ENCODE data around the gene ING2.
"Not testable (repeated sequence)": the region's sequence is repeated elsewhere in the genome, so short reads cannot be mapped to it uniquely, and the experiment has no call there.

Gene ING2, protein sequence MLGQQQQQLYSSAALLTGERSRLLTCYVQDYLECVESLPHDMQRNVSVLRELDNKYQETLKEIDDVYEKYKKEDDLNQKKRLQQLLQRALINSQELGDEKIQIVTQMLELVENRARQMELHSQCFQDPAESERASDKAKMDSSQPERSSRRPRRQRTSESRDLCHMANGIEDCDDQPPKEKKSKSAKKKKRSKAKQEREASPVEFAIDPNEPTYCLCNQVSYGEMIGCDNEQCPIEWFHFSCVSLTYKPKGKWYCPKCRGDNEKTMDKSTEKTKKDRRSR

DNA sequence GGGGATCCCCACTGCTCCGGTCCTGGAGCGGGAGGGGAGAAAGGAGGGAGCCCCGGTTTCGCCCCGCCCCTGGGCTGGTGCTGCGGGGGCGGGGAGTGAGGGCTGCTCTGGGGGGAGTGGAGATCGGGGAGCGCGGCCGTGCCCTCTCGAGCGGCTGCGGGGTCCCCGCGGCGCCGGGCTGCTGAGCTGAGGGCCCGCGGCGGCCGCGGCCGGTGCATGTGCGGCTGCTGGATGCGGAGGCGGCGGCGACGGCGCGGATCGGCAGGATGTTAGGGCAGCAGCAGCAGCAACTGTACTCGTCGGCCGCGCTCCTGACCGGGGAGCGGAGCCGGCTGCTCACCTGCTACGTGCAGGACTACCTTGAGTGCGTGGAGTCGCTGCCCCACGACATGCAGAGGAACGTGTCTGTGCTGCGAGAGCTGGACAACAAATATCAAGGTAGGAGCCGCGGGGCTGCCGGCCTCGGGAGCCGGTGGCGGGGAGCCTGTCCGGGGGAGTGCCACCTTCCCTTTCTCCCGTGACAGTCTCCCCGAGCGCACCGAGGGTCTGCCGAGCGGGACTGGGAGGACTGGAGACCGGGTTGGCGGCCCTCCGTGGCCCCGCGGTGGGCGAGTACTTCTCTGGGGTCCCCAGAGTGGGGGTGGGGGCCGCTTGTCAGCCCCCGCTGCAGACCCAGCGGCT lies at the start of gene ING2:
TSS of gene ING2 (plus strand) at position 129 of the 681 bp plus-strand sequence. CDS start at position 267, 138 bp downstream.
- DNase-seq: no peak

DNA sequence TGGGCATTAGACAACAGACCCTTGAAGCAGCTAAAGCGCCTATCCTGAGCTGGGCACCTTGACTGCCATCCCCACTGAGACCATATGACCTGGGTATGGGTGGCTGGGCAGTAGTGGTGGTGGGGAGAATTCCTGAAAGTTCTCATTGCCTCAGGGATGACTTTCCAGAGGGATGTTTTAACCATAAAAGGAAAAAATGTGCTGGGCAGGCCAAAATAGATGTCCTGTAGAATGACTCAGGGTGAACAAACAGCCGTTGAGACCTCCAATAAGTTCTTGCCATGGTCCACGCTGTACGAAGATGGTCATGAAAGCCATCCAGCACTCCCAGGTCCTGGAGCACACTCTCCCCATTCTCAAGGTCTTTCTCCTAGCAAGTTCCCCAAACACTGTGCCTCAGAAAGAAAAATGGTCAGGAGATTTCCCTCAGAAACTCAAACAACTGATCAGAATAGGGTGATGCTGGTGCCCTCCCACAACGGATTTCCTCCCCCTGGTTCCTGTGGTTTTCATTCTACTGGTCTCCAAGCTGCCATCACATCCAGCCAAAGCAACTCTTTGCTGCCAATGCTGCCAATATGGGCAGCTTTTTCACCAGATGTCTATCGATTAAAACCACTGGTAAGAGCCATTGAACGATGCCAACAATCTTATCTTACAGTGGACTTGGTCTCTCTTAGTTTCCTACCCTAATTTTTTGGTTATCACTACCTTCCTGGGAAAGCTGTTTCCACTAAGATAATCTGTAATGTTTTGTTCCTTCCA lies 49.2 kb upstream of the ING2 start:
- DNase-seq: no peak

DNA sequence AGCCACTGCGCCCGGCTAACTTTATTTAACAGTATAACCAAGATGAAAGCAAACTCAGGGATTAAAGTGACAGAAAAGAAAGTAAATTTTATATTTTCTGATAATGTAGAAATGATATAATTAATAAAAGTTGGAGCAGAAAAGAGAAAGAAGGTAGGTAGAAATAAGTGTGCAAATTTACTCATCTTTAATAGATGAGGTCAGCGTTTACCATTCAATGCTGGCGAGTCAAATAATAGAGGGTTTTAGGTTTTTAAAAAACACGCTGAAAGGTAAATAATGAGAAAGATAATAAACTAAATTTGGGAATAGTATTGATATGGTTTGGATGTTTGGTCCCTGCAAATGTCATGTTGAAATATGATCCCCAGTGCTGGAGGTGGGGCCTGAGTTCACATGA lies 46.9 kb upstream of the ING2 start:
- DNase-seq: no peak

DNA sequence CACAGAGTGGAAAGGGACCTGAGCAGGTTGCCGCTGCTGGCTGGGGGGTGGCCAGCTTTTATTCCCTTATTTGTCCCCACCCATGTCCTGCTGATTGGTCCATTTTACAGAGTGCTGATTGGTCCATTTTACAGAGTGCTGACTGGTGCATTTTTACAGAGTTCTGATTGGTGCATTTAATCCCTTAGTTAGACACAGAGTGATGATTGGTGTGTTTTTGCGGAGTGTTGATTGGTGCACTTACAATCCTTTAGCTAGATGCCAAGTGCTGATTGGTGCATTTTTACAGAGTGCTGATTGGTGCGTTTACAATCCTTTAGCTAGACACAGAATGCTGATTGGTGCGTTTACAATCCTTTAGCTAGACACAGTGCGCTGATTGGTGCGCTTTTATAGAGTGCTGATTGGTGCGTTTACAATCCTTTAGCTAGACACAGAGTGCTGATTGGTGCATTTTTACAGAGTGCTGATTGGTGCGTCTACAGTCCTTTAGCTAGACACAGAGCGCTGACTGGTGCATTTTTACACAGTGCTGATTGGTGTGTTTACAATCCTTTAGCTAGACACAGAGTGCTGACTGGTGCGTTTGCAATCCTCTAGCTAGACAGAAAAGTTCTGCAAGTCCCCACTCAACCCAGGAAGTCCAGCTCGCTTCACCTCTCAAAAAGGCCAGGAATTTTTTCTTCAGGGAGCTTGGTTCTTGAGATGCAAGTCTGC lies 40.8 kb upstream of the ING2 start:
- DNase-seq: not testable (repeated sequence)

DNA sequence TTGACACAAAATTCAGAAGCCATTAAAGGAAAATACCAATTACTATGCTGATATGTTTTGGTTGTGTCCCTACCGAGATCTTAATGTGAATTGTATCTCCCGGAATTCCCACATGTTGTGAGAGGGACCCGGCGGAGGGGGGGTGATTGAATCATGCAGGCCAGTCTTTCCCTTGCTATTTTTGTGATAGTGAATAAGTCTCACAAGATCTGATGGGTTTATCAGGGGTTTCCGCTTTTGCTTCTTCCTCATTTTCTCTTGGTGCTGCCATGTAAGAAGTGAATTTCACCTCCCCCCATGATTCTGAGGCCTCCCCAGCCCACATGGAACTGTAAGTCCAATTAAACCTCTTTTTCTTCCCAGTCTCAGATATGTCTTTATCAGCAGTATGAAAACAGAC lies 39.0 kb upstream of the ING2 start:
- not testable (repeated sequence) for DNase-seq

DNA sequence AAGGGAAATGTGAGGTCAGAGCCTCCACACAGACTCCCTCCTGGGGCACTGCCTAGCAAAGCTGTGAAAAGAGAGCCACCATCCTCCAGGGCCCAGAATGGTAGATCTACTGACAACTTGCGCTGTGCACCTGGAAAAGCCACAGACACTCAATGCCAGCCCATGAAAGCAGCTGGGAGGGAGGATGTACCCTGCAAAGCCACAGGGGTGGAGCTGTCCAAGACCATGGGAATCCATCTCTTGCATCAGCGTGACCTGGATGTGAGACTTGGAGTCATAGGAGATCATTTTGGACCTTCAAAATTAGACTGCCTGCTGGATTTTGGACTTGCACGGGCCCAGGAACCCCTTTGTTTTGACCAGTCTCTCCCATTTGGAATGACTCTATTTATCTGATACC lies 37.6 kb upstream of the ING2 start:
- no peak for DNase-seq

DNA sequence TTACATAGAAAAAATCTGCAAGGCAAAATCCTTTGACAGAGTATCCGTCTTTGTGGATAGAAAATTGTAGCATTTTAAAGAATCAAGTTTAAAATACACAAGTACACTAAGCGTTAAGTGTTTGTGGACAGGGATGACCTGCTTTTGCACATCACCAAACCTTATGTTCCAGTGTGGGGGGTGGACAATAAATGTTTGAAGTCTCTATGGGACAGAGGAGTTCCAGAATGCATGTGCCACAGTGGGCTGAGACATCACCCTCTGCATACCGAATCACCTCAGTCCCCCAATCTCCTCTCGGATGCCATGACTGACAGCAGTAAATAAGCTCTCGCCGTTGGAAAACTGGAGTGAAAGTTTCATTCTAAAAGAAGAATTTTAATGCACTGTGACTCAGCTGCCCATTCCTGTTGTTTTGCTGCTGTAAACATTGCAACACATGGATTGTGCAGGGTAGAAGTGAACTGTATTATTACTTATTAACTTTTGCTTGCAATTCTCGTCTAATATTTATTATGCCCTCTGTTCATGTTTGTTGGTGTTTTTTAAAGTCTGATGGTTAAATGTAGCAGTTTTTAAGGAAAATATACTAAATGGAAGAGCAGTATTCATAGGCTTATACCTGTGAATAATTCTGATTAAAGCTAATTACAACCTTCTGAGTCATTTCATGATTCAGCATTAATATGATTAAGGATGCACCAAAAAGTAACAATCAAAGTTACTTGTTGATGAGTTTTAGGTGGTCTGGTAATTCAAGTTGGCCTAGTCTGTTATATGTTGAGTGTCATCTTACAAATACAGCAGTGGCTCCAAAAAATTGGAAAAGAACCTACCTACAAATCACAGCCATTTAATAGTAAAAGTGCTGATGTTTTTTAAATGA lies 36.4 kb upstream of the ING2 start:
- DNase-seq: no peak

DNA sequence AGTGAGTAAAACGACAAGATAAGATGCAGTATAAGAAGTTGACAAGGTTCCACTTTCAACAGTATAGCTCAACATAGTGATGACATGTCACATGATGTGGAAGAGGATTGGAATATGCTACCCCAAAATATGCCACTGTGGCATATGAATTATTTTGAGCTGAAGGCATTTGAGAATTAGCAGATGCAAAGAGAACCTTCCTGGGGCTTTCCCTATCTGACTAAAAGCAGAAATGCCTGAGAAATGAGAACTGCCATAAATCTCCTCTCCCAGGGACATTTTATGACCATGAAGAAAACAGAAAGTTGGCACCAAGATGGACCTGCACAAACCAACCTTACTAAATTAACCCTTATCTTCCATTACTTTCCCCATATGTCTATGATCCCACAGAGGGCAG lies 35.6 kb upstream of the ING2 start:
- no peak for DNase-seq

DNA sequence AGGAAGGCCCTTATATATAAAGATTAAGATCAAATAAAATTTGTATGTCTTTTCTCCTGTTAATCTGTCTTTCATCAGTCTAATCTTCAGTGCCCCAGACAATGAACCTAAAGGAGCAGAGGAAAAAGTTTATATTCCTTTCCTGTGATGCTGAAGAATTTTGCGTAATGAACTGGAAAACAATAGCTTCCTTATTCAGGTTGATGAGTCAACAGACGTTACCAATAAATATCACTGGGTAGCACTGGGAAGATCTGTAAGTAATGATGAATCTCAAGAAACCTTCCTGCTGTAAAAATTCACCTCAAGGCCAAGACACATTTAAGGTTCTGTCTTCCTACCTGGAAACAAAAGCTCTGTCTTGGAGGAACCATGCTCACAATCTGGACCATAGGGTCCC lies 34.9 kb upstream of the ING2 start:
- no peak for DNase-seq

DNA sequence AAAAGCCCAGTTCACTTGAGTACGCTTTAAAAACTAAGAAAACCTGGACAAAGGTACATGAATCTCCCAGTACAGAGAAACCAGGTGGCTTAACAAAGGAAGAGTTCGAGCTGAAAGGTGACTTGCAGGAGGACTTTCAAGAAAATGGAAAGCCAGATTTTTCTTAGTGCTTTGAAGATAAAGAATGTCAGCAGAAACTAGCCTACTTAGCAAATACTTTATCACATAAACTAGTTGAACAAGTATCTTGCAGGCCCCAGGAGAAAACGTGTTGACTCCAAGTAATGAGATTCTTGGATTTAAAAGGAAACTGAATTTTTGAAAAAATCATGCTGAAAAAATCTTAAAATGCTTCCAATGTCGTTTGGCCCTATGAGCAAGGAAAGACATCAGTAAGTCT lies 34.0 kb upstream of the ING2 start:
- no peak for DNase-seq

DNA sequence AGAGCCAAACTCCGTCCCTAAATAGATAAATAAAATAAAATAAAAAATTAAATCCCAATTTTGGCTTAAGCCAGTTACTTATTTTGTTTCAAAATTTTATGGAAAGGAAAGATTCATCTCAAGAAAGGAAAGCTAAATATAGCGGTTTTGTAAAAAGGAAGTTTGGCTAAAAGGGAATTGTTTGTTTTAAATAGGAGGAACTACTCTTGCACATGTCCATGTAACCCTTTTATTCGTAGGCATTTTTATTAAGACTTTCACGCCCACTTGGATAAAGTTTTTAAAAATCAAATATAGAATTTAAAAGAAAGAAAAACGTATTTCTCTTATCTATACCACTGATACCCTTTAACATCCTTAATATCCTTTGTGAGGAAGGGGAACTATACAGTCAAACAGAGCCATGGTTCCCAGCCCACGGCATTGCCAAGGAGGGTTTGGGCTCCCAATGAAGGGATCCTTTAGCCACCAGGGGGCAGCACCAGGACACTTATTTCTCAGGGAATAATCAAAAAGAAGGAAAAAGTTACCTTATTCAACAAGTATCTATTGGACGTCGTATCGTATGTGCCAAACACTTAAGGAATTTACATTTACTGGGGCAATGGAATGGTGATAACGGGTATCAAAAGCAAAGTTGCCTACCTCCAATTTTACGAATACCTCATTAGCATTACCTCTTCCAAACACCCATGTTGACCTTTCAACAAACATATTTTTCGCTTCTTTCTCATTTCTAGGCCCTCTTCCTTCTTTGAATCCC lies 32.7 kb upstream of the ING2 start:
- no peak for DNase-seq

DNA sequence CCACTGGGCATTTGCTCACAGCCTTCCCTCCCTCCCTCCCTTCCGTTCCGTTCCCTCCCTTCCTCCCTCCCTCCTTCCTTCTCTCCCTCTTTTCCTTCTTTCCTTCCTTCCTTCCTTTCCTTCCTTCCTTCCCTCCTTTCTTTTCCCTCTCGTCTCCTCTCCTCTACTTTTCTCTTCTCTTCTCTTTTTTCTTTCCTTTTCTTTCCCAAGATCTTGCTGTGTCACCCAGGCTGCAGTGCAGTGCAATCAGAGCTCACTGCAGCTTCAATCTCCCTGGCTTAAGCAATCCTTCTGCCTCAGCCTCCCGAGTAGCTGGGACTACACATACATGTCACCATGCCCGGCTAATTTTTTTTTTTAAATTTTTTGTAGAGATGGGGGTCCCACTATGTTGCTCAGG lies 26.7 kb upstream of the ING2 start:
- DNase-seq: no peak

DNA sequence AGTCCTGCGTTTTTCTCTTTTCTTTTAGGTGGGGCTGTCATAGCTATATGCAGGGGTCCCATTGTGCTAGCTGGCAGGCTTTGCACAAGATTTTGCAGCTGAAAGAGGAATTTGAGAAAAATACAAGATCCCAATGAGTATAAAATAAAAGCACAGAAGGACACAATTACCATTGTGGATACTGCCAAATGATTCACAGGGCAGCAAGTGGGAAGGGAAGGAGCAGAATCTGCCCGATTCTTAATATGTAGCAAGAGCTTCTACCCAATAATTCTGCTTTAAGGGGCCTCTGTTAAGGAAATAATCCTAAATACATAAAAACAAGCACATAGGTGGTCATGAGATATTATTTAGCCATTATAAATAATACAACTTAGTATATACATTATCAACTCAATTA lies 25.9 kb upstream of the ING2 start:
- no peak for DNase-seq

DNA sequence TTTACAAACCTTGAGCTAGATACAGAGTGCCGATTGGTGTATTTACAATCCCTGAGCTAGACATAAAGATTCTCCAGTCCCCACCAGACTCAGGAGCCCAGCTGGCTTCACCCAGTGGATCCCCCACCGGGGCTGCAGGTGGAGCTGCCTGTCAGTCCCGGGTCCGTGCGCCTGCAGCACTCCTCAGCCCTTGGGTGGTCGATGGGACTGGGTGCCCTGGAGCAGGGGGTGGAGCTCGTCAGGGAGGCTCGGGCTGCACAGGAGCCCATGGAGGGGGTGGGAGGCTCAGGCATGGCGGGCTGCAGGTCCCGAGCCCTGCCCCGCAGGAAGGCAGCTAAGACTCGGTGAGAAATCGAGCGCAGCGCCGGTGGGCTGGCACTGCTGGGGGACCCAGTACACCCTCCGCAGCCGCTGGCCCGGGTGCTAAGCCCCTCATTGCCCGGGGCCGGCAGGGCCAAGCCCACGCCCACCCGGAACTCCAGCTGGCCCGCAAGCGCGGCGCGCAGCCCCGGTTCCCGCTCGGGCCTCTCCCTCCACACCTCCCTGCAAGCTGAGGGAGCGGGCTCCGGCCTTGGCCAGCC lies 22.3 kb upstream of the ING2 start:
- DNase-seq: not testable (repeated sequence)

DNA sequence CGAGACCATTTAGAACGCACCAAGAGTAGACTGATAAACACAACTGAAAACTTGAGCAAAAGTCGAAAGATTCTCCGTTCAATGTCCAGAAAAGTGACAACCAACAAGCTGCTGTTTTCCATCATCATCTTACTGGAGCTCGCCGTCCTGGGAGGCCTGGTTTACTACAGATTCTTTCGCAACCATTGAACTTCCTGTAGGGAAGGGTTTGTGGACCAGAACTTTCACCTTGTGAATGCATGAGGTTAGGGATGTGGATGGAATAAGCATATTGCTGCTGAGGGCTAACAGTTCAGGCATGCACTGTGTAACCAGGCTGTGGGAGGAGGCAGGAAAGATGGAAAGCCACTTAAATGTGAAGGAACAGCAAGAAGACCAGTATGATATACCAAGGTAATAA lies 20.9 kb upstream of the ING2 start:
- no peak for DNase-seq

DNA sequence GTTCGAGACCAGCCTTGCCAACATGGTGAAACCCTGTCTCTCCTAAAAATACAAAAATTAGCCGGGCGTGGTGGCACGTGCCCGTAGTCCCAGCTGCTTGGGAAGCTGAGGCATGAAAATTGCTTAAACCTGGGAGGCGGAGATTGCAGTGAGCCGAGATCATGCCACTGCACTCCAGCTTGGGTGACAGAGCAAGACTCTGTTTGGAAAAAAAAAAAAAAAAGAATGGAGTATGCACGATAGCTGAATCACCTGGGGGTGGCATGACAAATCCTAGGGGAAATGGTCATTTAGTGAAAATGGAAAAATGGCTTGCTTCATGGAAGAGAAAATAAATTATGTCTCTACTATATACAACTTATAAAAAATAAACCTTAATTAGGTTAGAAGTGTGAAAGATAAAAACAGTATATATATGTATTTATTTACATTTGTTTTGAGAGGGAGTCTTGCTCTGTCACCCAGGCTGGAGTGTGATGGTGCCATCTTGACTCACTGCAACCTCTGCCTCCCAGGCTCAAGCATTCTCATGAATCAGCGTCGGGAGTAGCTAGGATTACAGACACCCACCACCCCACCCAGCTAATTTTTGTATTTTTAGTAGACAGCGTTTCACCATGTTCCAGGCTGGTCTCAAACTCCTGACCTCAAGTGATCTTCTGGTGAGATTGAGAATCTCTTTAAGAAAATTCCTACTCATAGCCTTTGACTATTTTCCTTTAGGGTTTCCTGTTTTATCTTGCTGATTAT lies 19.3 kb upstream of the ING2 start:
- DNase-seq: no peak

DNA sequence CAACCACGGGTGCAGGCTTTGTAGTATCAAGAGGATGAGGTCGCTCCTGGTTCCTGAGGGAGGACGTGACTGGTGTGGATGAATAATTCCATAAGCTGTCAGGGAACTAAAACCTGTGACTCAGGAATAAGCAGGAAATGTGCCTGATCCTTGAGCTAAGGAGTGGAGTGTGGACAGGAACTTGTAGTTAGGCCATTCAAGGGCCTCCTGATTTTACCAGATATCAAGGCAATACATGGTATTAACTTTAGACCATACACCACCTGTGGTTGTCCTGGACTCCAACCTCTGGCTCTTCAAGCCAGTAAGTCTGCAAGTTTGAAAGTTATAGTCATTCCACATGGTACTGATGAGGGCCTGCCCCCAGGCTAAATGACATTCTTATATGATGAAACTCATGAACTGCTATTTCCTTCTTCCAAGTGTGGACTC lies 12.1 kb upstream of the ING2 start:
- DNase-seq: no peak

DNA sequence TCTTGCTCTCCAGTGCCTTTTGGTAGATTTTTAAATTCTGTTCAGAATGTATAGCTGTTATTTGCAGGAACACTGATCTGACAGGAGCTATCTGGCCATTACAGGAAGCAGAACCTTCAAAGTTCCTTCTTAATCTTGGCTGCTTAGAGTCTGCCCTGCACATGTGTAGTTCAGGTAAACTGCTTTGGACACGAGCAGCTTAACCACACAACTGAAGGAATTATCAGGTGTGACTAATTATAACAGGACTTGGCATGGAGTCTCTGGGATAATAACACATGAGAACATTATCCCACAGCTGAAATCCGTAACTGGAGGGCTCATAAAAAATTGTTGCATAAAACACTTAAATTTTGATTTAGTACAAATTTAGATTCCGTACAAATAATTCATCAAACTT lies 11.6 kb upstream of the ING2 start:
- DNase-seq: no peak

DNA sequence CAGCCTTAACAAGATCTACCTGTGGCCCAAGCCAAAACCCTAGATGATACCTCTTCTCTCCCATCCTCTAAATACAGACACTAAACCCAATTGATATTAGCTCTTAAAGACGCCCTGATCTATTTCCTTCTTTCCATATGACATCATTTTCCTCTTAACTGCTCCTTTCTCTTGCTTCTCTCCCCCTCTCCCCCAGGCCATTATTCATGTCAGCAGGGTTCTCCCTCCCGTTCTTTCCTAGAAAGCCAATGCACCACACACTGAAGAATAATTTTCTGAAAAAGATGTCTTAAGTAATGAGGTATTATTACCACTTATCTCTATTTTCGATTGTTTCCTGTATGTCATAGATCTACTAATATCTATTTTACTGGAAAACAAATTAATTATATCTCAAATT lies 9.7 kb upstream of the ING2 start:
- no peak for DNase-seq

DNA sequence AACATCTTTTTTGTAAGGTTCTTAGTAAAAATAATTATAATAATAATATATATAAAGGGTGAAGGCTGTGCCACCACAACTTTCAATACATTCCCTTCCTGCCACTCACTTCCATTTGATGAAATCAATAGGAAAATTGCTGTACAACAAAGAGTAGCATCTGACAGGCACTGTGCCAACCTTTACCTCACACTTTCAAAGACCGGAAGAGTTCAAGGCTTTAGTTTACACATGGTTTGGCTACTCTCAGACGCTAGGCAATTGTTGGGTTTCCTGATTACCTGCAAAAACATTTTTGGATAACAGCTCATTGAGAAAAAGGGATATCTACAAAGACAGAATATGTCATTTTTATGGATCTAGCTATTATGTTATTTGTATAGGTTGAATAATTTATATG lies 5.5 kb upstream of the ING2 start:
- no peak for DNase-seq

Data from cortex of kidney (tissue), 1 donor.